ENCODE data around the gene TOGARAM1. TPM values are rescaled to one million over a fixed set of nuclear protein-coding genes. Genes with fewer than 3 reads are reported as not detected.
"Not testable (repeated sequence)": the region's sequence is repeated elsewhere in the genome, so short reads cannot be mapped to it uniquely, and the experiment has no call there.

TOGARAM1 gene
- total RNA-seq, 1 donor from 2014 or later: 13.4 TPM

GRCh38 chr14:45038256-45038655 lies 76.3 kb downstream of the TOGARAM1 start:
- no peak for DNase-seq (ENCODE audit: low spot score)

- no peak for DNase-seq (ENCODE audit: low spot score)
Measured at GRCh38 chr14:45038865-45039264, 76.9 kb downstream of the TOGARAM1 start.

DNA sequence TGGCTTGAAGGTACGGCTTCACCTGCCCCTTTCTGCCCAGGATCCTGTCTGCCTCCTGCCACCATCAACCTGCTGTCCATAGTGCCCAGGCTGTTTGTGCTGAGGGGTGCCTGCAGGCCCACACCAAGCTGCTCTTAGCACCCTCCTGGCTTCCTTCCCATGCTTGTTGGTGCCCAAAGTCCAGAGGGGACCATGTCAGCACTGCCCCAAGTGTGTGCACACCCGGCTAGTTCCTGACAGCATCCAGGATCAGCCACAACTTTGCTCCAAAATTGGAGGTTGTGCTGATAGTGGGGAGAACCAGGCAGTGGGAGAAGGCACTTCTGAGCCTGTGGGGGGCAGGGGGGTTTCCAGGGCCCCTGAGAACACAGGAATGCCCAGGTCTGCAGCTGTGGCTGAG lies 77.4 kb downstream of the TOGARAM1 start:
- no peak for DNase-seq (ENCODE audit: low spot score)

GRCh38 chr14:45041641-45042040 lies 79.7 kb downstream of the TOGARAM1 start:
- DNase-seq (ENCODE audit: low spot score): no peak

DNA sequence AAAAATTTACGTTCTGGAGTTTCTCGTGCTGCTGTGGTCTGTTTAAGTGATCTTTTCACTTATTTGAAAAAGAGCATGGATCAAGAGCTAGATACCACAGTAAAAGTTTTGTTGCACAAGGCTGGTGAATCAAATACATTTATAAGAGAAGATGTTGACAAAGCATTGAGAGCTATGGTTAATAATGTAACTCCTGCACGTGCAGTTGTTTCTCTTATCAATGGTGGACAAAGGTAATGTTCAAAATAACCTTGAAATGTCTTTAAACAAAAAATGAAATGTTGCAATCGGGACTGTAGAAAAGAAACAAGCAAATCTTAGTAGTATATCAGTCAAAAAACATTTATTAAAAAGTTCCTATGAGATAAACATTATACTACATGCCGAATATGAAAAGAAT lies 82.6 kb downstream of the TOGARAM1 start:
- no peak for DNase-seq (ENCODE audit: low spot score)

- no peak for DNase-seq (ENCODE audit: low spot score)
Measured at GRCh38 chr14:45048385-45048784, 86.4 kb downstream of the TOGARAM1 start.

DNA sequence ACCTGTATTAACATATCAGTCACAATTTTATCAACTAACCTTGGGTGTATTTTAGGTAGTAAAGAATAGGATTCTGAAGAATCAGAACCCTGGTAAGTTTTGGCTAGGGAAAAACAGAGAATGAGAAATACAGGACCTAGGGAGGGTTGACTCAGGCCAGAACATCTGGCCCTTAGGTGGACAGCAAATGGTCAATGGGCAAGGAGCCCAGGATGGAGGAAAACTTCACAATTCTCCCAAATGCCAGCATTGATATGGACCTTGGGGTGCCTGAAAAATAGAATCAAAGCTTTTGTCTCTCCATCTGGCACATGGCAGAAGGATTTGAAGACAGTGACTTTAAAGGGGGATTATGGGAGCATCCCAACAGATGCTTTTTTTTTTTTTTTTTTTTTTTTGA lies 89.2 kb downstream of the TOGARAM1 start:
- DNase-seq (ENCODE audit: low spot score): no peak

GRCh38 chr14:45051896-45052295 lies 89.9 kb downstream of the TOGARAM1 start:
- DNase-seq (ENCODE audit: low spot score): no peak

DNA sequence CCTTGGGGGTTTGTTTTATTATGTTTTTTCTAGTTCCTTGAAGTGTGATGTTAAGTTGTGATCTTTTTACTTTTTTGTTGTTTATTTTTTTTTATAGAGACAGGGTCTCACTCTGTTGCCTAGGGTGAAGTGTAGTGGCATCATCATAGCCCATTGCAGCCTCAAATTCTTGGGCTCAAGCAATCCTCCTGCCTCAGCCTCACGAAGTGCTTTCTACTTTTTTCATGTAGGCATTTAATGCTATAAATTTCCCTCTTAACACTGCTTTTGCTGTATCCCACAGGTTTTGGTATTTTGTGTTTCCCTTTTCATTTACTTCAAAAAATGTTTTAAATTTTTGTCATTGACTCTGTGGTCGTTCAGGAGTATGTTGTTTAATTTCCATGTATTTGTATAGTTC lies 95.4 kb downstream of the TOGARAM1 start:
- DNase-seq (ENCODE audit: low spot score): no peak

DNA sequence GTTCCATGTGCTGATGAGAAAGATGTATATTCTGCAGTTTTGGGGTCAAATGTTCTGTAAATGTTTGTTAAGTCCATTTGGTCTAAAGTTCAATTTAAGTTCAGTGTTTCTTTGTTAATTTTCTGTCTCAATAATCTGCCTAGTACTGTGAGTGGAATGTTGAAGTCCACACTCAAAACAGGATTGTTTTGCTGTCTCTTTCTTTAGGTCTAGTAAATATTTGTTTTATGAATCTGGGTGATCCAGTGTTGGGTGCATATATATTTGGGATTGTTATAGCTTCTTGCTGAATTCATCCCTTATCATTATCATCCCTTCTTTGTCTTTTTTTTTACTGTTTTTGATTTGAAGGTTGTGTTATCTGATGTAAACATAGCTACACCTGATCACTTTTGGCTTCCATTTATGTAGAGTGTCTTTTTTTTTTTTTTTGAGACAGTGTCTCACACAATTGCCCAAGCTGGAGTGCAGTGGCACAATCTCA lies 95.9 kb downstream of the TOGARAM1 start:
- no peak for DNase-seq (ENCODE audit: low spot score)

- no peak for DNase-seq (ENCODE audit: low spot score)
Measured at GRCh38 chr14:45060551-45060950, 98.6 kb downstream of the TOGARAM1 start.

- DNase-seq (ENCODE audit: low spot score): no peak
Measured at GRCh38 chr14:45065540-45065939, 103.5 kb downstream of the TOGARAM1 start.

- DNase-seq (ENCODE audit: low spot score): no peak
Measured at GRCh38 chr14:45065956-45066355, 104.0 kb downstream of the TOGARAM1 start.

GRCh38 chr14:45066667-45067066 lies 104.7 kb downstream of the TOGARAM1 start:
- no peak for DNase-seq (ENCODE audit: low spot score)

DNA sequence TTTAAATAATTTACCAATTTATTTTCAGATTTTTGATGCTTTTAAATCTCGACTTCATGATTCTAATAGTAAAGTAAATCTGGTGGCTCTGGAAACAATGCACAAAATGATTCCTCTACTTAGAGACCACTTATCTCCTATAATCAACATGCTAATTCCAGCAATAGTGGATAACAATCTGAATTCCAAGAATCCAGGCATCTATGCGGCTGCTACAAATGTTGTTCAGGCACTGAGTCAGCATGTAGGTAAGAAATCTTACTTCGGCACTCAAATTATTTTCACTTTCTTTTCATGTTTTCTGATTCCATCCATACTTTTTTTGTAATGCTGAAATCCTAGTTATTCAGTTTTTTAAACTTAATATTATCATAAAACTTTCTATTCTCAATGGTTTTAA lies 106.4 kb downstream of the TOGARAM1 start:
- DNase-seq (ENCODE audit: low spot score): no peak

GRCh38 chr14:45070215-45070614 lies 108.2 kb downstream of the TOGARAM1 start:
- DNase-seq (ENCODE audit: low spot score): no peak

DNA sequence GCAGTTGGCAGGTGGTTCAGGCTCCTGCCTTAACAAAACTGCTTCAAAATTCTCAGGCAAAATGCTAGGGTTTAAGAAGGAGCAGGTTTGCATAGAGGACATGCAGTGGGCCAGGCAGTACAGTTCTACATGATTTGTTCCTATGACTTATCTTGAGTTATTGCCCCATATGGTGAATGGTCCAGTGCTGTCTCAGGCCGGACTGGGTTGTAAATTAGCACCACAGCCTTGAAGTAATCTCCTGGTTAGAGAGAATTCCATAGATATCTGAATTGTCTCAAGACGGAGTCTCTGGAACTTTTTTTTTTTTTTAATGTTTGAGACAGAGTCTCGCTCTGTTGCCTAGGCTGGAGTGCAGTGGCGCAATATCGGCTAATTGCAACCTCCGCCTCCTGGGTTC lies 110.1 kb downstream of the TOGARAM1 start:
- DNase-seq (ENCODE audit: low spot score): no peak

DNA sequence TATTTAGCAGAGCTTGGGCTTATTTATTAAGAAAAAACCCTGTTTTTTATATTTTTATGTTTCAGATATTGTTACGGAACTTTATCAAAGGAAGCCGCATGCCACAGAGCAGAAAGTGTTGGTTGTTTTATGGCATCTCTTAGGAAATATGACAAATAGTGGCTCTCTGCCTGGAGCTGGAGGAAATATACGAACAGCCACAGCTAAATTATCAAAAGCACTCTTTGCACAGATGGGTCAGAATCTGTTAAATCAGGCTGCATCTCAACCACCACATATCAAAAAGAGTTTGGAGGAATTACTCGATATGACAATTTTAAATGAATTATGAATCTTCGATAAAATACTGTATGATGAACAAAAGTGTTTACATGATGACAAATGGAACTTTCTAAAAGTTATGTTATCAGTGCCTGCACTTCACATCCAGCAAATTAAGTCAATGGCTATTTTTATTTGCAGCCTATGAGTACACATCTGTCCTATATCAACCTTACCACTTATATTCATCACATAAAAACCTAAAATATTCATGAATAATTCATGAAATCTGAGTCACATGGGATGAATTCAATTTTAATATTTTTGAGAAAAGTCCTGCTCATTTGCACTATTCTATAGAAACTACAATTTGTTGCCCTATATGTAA lies 111.4 kb downstream of the TOGARAM1 start:
- no peak for DNase-seq (ENCODE audit: low spot score)

DNA sequence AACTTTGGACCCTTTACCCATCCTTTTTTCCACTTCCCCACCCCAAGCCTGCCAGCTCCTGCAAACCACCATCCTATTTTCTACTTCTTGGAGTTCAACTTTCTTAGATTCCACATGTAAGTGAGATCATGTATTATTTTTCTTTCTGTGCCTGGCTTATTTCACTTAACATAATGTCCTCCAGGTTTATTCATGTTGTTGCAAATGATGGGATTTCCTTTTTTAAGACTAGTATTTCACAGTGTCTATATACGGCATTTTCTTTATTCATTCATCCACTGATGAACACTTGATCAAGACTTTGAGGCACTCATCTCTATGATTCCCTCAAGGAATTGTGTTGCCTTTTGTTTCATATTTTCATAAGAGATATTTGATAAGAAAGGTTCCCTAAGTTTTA lies 116.3 kb downstream of the TOGARAM1 start:
- no peak for DNase-seq (ENCODE audit: low spot score)

- not testable (repeated sequence) for DNase-seq (ENCODE audit: low spot score)
Measured at GRCh38 chr14:45080416-45080968, 118.5 kb downstream of the TOGARAM1 start.

- not testable (repeated sequence) for DNase-seq (ENCODE audit: low spot score)
Measured at GRCh38 chr14:45081096-45081495, 119.1 kb downstream of the TOGARAM1 start.

- DNase-seq (ENCODE audit: low spot score): no peak
Measured at GRCh38 chr14:45082420-45082819, 120.4 kb downstream of the TOGARAM1 start.

DNA sequence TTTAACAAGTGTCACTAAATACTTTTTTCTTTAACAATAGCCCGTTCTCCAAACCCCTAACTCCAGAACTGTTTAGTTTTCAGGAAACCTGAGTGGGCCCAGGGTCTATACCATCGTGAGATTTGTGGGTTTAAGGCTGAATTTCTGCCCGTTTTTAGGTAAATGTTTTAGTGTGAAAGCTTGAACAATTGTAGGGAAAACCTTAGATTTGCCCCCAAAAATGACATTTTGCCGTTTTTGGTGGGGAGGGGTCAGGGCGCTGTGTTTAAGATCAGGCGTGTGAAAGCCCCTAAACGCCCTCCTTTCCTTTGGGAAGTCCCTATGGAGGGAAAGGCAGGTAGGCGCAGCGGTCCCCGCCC lies 121.6 kb downstream of the TOGARAM1 start:
- DNase-seq (ENCODE audit: low spot score): no peak

Measured in mesenteric fat pad (tissue), 1 donor.